Fibroblast of lung (primary cell): ENCODE data around the gene CD1D.

Experiments used
- CTCF ChIP-seq, 2 donors: IDR thresholded peaks in 1 of 2; conservative IDR thresholded peaks in 1 of 2; 1 replicate in 1 of 2; 2 replicates in 1 of 2; pipeline ENCODE4 v1.5.1; 2011 to 2012; ENCODE audit warnings: low read length in 2 of 2, control low read depth in 1 of 2, inconsistent platforms in 1 of 2, low read depth in 1 of 2, mild to moderate bottlenecking in 1 of 2
- EZH2 ChIP-seq: IDR thresholded peaks from 2 replicates; pipeline ENCODE4 v1.5.1; 2012; ENCODE audit warnings: low read length, control low read depth, mild to moderate bottlenecking; ENCODE audit errors: missing control alignments

GRCh38 chr1:158163000-158163947 lies 17.4 kb upstream of the CD1D start:
- TF ChIP-seq CTCF (conservative IDR thresholded peaks at IDR 0.05 in 1 of 2, IDR thresholded peaks at IDR 0.05 in 1 of 2; ENCODE audit: low read depth in 1 of 2, low read length in 2 of 2) (no peak), EZH2 (no peak)
